Activated CD8-positive, alpha-beta memory T cell treated with anti-CD3 and anti-CD28 coated beads, Interleukin-2, amount 50 U/mL, for 1 hour (primary cell): ENCODE results near the gene SPPL2C.

Experiments
- DNase-seq: peaks from one replicate; pipeline ENCODE4 v3.0.0-alpha.2; 2020; ENCODE audit errors: extremely low read depth

The SPPL2C gene

GRCh38 chr17:45844695-45845375 lies at the start of gene SPPL2C:
Gene SPPL2C (plus strand): TSS chr17:45844881. CDS start chr17:45844907, 26 bp downstream.
- no peak for DNase-seq

GRCh38 chr17:45800816-45801215 lies 43.9 kb upstream of the SPPL2C start:
- no peak for DNase-seq

GRCh38 chr17:45801421-45801820 lies 43.3 kb upstream of the SPPL2C start:
- no peak for DNase-seq

- DNase-seq: no peak
Measured at GRCh38 chr17:45808845-45809244, 35.8 kb upstream of the SPPL2C start.

GRCh38 chr17:45809499-45809898 lies 35.2 kb upstream of the SPPL2C start:
- DNase-seq: no peak

GRCh38 chr17:45812102-45812501 lies 32.6 kb upstream of the SPPL2C start:
- DNase-seq: no peak

- no peak for DNase-seq
Measured at GRCh38 chr17:45813048-45813725, 31.5 kb upstream of the SPPL2C start.

- DNase-seq: no peak
Measured at GRCh38 chr17:45814622-45815606, 29.8 kb upstream of the SPPL2C start.

GRCh38 chr17:45815752-45816151 lies 28.9 kb upstream of the SPPL2C start:
- DNase-seq: no peak

GRCh38 chr17:45818041-45818440 lies 26.6 kb upstream of the SPPL2C start:
- no peak for DNase-seq

GRCh38 chr17:45818699-45819098 lies 26.0 kb upstream of the SPPL2C start:
- no peak for DNase-seq

GRCh38 chr17:45819632-45820031 lies 25.0 kb upstream of the SPPL2C start:
- DNase-seq: no peak

- no peak for DNase-seq
Measured at GRCh38 chr17:45820052-45820780, 24.5 kb upstream of the SPPL2C start.

GRCh38 chr17:45821147-45821546 lies 23.5 kb upstream of the SPPL2C start:
- DNase-seq: no peak

- DNase-seq: no peak
Measured at GRCh38 chr17:45823598-45823997, 21.1 kb upstream of the SPPL2C start.

- DNase-seq: no peak
Measured at GRCh38 chr17:45824475-45824874, 20.2 kb upstream of the SPPL2C start.

- DNase-seq: no peak
Measured at GRCh38 chr17:45824901-45825492, 19.7 kb upstream of the SPPL2C start.

GRCh38 chr17:45825792-45826191 lies 18.9 kb upstream of the SPPL2C start:
- no peak for DNase-seq

GRCh38 chr17:45826919-45827588 lies 17.6 kb upstream of the SPPL2C start:
- DNase-seq: no peak

- no peak for DNase-seq
Measured at GRCh38 chr17:45828171-45828570, 16.5 kb upstream of the SPPL2C start.
